Measurements from ENCODE around the gene HOXD4.

Gene HOXD4

DNA sequence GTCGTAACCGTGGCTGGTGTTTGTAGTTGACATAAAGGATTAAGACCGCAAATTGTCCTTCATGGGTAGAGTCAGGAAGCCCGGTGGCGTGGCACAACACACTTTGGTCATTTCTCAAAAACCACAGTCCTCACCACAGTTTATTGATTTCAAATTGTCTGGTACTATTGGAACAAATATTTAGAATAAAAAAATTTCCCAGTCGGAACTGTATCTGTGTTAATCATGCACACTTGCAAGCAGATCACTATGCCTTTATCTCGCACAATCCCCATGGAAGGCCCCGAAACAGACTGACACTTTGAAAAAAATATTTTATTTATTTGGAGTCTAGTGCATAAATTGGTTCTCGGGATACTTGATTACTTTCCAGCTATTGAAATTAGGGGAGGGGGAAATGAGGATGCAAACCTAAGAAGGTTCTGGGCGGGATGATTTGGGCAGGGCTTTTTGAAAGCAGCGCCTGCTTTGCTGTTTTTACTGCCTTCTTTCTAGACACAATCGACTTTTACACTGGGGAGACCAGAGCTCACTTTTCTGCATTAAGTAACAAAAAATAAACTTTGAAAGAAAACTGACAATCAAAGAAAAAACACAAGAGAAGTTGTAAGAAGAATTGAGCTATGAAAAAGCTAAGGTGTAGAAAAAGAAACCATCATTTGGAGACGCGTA, 21.7 kb downstream of the HOXD4 start:
- FAIRE-seq: no peak

DNA sequence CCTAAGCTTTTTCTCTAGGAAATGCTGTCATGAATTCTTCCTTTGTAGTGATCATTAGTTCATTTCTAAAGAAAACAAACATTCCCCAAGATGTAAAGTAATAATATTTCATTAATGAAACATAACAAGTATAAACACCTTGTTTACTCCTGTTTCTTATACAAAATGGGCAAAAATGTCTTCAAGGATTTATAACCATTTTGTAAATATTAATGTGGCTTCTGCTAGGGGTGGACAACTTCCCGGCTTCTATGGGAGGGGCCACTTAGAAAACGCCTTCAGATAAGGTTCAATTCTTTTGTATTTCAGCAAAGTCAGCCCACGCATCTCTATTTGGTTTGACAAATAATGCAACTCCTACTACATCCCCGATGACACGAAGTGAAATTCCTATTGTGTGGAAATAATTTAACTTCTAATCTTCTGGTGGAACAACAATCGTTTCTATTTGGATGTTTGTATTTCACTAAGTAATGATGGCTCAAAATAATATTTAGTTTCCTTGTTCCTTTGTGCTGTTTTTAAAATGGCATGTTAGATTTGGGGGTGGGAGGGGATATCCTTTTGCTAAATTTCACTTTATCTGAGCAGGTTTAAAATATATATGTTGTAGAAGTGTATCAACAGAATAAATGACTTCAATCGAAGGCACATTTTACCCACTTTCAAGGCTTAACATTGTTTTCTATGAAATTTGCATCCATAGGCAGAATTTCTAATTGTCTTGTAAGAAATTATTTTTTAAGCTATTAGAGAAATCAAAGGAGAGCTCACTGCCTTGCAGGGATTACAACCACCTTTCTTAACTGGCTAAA, 22.4 kb downstream of the HOXD4 start:
- no peak for FAIRE-seq

DNA sequence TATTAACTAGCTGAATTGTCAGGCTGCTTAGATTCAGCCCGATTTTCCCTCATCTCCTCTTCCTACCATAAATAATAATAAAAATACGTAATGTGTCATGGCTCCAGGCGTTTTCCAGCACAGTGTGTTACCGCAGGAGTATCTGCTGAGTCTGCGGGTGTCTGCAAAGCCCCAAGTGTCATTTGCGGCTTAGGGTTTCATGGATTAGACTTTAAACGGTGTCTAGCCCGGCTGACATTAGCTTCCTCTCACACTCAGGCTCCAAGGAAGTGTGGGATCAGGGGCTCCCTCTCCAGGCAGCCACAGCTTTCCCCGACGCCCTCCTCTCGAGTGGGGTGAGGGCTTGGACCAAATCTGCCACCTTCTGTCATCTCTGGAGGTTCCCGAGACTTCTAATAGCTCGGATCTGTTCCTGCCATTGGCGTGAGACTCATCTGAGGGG, 23.1 kb downstream of the HOXD4 start:
- FAIRE-seq: no peak

DNA sequence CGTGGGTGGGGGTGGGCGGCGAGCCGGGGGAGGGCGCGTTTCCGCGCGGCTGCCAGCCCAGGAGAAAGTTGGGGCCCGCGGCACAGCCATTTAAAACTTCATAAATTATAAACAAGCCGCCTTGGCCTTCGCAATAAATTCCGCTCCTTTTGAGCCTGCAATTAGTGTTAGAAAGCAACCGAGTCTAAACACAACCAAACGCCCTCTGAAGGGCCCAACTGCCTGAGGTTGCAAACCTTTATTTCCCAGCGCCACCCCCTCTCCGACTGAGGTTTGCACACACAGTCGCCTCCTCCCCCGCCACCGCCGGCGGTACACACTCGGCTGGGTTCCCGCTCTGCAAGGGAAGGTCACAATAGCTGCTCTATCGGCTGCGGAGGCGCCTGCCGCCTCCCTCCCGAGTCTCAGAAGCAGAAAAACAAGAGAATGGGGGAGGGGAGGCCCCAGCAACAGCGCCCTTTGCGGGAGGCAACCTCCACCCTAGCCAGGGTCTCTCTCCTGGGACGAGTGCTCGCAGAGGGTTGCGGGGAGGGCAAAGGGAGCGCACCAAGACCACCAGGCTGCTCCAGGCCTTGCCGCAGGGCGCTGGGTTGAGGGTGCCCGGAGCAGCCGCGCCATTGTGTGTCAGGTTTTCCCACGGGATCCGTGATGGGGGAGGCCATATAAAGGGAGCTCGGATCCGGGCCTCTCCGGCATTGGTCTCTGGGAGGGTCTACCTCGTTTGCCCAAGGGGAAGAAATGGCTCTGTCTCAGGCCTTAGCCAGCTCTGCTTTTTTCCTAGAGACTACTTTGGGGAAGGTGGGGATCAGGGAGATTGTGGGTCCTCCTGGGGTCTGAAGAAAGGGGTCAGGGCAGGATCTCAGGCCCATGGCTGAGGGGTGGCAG, 23.7 kb downstream of the HOXD4 start:
- FAIRE-seq: no peak

DNA sequence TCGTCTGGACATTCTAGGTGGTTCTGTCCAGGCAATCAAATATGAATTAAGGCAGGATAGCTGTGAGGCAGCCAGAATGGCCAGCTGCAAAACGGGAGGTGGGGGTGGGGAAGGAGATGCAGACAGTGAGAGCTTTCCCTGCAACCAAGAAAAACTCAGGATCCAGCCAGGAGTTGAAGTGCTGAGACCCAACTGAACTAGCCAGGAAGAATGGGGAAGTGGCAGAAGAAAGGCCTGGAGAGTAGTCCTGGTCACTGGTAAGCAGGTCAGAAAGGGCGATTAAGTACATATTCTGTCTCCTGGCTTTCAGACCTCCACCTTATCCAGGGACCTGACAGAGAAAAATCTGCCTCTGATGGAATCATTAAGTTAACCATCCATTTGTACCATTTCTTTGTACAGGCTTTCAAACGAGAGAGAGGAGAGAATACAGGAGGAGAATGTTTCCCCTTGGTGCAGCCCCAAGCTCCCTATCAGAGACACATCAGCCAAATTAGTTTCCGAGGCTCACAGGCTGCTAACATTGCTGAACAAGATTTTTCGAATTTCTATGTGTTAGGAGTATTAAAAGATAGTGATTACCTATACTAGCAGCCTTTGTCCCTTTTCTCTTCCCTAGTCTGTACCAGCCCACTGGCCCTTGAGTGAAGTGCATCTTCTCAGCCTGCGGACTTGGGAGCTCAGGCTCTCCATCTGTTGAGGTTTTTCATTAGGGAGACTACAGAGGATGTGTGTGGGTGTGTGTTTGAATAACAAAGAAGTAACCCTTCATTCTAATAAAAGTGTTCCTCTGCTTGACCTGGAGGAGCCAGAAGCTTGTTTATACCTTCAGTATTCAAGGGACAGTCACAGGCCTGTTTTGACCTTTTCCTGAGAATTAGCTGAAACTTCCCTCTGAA, 24.6 kb downstream of the HOXD4 start:
- FAIRE-seq: no peak

DNA sequence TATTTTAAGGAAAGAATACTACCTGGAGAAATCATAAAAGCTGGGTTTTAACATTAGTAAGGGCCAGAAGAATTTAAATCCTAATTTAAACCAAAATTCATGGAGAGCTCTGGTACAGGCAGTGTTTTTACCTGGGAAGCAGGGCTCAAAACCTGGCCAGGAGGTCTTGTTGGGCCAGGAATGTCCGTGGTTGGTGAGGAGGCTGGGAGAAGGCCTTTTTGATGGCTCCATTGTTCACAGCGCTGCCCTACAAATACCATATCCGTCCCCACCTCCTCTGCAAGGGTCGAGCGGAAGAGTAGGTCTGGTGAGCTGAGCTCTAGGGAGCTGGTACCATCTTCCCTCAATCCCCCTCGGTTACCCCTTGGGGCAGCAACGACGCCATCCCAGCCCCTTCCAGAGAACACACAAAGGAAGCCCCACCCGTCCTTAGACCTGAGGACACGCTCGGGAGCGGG, 26.3 kb downstream of the HOXD4 start:
- FAIRE-seq: no peak

DNA sequence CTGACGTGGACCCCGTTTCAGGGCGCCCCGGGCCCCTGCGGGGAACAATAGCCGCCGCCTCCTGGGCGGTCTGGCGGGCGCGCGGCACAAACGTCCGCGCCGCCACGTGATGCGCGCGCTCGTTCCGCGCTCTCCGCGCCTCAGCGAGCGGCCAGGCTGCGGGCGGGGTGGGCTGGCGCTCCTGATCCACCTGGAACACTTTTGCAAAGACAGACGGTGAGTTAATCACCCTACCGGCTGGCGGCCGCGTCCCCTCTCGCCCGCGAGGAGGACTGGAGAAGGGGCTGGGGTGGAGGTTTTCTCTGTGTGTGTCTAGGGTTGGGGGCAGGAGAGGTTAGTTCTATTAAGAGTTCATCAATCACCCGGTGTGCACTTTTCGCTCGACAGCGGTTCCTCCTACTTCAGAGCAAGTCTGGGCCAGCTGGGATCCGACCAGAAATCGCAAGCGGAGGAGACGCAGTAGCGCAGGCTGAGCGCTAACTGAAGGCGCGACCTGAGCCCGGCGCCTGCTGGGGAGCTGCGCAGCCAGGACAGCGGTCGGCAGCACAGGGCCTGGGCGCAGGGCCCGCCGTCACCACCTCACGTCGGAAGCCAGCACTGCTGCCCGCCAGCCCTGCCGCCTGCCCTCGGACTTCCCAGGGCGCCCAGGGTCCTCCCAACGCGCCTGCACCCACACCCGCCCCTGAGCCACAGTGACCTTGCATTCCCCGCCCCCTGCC, 26.8 kb downstream of the HOXD4 start:
- FAIRE-seq: no peak

DNA sequence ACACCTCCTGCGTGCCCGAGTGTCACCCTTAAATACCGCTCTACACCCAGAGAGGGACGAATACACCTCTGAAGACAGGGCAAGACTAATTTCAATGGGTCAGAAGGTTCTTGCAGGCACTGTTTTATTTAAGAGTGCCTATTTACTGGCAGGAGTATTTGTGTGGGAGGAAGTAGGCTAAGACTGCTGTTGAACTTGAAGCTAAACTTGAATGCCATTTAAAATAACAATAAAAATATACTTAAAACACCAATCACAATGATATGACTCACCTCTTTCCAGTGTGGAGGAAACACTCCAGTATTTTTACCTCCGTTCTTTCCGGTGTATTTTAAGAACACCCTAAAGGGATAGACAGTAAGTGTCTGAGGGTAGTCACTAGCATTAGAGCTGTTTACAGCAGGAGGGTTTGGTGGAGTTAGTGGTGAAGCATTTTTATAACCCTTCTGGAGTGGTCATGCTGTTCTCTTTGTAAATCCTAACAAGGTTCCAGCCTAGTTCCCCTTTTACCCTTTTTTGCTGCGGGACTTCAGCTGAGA, 27.5 kb downstream of the HOXD4 start:
- FAIRE-seq: no peak

DNA sequence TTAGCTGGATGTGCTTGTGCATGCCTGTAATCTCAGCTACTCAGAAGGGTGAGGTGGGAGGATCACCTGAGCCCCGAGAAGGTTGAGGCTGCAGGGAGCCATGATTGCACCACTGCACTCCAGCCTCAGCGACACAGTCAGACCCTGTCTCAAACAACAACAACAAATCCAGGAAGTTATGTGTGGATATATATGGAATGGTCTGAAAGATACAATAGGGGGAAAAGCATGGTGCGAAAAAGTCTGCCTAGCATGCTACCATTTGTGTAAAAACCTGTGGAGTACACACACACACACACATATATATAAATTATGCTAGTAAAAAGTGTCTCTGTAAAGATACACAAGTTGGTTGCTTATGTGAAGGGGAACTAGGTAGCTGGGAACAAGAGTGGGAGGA, 30.2 kb downstream of the HOXD4 start:
- FAIRE-seq: no peak

DNA sequence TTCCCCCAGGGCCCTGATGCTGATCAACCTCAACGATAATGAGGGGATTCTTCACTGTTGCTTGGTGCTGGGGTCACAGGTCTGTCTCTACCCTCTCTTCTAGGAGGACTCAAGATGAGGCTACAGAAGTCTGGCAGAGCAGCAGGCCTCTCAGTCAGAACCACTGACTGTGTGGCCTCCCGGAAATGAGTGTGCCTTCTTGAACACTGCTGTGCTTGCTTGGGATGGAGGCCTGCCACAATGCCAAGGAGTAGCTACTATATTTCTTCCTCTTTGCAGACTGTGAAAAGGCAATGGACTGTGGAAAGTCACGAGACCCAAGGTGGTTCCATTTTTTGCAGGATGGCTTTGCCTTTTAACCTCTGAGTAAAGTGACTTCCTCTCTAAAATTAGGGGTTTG, 31.3 kb downstream of the HOXD4 start:
- no peak for FAIRE-seq

DNA sequence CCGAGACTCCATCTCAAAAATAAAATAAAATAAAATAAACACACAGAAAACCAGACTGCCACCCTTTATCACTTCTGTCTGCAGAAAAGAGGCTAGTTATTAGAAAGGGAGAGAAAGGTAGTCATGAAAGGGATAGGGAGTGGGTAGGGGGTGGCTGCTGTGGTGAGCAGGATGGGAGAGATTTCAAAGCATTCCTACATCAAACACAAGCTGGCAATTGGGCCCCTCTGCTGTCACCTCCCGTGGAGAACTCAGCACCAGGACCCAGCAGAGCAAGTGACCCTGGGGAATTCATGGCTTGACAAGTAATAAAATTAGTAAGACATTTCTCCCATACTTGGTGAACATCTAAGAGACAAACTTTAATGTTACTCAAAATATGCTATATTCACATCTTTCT, 33.4 kb downstream of the HOXD4 start:
- no peak for FAIRE-seq

DNA sequence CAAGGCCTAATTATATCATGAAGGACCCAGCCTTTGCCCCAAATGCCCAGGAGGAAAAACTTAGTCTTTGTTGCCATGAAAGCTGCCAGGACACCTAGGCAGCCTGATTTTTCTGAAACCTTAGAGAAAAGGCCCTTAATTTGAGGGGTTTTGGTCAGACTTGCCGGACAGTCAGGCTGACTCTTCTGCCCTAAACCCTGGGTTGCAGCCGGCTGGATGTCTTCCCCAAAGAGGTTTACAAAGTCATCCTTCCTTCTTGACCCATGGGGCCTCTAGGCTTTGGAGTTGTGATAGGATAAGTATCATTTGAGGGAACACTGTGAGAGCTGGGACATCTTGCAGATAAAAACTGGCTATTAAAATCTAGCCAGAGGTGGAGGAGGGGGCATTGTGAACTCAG, 34.7 kb downstream of the HOXD4 start:
- no peak for FAIRE-seq

DNA sequence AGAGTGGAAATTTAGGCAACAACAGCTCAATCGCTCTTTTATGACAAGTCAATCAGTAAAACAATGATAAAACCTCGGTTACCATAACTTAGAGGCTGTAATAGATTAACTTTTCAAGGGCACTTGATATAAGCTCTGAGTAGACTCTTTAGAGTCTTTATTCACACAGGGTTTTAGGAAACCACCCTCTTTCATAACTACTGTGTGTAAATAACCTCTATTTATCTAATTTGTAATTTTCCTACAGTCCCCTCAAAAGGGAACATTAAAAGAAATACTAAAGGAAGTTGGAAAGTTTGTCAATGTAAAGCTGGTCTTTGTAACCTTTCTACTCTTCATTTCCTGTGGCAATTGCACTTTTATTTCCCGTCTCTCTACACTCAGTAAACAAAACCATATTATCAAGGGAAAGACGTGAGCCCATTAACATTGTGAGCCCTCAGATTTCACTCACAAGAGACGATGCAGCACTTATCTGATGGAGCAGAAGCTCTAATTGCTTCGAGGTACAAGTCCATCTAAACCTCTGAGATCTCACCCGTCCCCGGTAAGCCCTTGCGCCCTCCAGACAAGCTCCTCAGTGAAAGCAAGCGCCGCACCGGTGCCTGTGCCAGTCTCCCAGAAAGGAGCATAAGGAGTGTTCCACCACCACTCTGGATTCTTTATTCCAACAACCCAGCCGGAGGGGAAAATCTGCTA, 36.0 kb downstream of the HOXD4 start:
- no peak for FAIRE-seq

DNA sequence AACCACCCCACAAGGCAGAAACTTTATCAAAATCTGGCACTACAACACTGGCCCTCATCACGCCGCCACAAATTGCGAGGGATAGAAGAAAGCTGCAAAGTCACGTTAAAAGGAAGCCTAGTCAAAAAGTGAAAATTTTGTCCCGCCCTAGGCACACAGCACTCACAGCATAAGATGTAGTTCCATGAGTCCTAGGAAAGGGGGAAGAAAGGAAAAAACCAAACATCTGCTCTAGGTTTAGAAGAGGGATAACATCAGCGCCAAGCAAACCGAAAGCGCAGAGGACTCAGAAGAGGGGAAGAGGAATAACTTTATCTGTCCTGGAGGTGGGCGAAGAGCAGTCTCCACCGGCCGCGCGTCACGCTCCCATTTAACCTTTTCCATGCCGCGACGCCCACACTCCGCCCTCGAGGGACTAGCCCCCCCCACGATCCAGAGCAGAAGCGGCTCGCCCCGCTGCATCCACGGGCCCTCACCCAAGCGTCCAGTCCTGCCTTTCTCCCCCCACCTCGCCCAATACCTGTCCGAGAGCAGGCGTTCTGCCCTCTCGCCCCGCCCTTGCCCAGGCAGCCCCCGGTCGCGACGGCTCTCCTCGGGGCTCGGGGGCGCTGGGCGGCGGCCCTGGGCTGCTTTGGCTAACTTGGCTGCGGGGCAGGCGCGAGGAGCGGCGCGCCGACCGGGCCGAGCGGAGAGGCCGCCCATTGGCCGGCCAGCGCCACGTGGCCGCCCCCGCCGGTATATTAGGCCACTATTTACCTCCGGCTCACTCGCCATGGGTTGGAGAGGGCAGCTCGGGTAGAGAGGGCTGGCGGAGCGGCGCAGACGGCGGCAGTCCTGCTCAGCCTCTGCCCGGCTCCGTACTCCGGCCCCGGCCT, 36.8 kb downstream of the HOXD4 start, which contains the start of gene HOXD1:
TSS of gene HOXD1 (plus strand) at position 770 of the 875 bp plus-strand sequence. CDS start 134 bp downstream, outside the sequence.
- no peak for FAIRE-seq

DNA sequence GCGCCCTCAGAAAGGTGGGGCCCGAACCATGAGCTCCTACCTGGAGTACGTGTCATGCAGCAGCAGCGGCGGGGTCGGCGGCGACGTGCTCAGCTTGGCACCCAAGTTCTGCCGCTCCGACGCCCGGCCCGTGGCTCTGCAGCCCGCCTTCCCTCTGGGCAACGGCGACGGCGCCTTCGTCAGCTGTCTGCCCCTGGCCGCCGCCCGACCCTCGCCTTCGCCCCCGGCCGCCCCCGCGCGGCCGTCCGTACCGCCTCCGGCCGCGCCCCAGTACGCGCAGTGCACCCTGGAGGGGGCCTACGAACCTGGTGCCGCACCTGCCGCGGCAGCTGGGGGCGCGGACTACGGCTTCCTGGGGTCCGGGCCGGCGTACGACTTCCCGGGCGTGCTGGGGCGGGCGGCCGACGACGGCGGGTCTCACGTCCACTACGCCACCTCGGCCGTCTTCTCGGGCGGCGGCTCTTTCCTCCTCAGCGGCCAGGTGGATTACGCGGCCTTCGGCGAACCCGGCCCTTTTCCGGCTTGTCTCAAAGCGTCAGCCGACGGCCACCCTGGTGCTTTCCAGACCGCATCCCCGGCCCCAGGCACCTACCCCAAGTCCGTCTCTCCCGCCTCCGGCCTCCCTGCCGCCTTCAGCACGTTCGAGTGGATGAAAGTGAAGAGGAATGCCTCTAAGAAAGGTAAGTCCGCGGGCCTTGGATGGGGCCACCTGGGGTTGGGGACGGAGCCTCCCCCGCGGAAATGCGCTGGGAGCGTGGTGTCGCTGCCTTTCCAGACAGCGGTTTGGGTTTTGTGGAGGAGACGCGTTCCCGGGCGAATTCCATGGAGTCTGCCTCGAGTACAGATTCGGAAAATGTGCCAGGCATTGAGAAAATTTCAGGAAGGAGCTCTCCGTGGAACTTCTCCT, 37.7 kb downstream of the HOXD4 start:
- no peak for FAIRE-seq

DNA sequence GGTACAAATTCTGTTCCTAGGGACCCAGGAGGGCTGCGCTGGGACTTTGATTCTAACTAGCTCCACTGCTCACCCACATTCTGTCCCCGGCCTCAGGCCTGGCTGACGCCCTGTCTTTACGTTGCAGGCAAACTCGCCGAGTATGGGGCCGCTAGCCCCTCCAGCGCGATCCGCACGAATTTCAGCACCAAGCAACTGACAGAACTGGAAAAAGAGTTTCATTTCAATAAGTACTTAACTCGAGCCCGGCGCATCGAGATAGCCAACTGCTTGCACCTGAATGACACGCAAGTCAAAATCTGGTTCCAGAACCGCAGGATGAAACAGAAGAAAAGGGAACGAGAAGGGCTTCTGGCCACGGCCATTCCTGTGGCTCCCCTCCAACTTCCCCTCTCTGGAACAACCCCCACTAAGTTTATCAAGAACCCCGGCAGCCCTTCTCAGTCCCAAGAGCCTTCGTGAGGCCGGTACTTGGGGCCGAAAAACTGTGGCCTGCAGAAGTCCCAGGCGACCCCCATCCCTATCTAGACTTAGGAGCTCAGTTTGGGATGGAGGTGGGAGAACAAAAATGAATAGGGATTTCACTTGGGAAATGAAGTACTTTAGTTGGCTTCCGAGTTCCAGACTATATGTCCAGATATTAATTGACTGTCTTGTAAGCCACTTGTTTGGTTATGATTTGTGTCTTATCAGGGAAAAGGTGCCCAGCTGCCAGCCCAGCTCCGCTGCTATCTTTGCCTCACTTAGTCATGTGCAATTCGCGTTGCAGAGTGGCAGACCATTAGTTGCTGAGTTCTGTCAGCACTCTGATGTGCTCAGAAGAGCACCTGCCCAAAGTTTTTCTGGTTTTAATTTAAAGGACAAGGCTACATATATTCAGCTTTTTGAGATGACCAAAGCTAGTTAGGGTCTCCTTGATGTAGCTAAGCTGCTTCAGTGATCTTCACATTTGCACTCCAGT, 38.6 kb downstream of the HOXD4 start:
- no peak for FAIRE-seq

DNA sequence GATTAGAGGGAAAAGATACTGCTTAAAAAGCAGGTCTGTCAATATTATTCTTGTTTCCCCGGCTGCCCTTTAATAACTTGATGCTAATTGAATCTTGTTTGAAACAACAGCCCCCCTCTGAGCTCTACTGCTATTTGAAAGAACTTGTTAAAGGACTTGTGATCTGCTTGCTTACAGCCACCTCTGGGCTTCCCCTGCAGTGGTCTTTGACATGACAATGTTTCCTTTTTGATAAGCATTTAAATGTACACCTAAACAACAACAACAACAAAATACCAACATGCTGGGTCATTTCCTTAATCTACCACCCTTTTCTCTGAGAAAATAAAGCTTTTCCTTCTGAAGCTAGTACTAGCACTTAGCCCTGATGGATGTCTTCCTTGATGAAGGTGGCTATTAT, 41.0 kb downstream of the HOXD4 start:
- no peak for FAIRE-seq
